ENCODE results near the gene AMOTL1.

The AMOTL1 gene

GRCh38 chr11:94767701-94768601 is at the start of gene AMOTL1:
Gene AMOTL1 (plus strand): TSS chr11:94768356. CDS start chr11:94768512, 156 bp downstream.
- DNase-seq: peak; percentile 65

- no peak for DNase-seq
These were observed 48.3 kb upstream of the AMOTL1 start for GRCh38 chr11:94719876-94720275.

- DNase-seq: no peak
These were observed 46.4 kb upstream of the AMOTL1 start for GRCh38 chr11:94721565-94722292.

GRCh38 chr11:94722735-94723134 is 45.4 kb upstream of the AMOTL1 start:
- DNase-seq: no peak

- no peak for DNase-seq
These were observed 43.1 kb upstream of the AMOTL1 start for GRCh38 chr11:94725097-94725496.

GRCh38 chr11:94727819-94728218 is 40.3 kb upstream of the AMOTL1 start:
- no peak for DNase-seq

- no peak for DNase-seq
These were observed 39.6 kb upstream of the AMOTL1 start for GRCh38 chr11:94728541-94728940.

GRCh38 chr11:94728966-94729751 is 39.0 kb upstream of the AMOTL1 start:
- DNase-seq: no peak

GRCh38 chr11:94730153-94730552 is 38.0 kb upstream of the AMOTL1 start:
- no peak for DNase-seq

- no peak for DNase-seq
These were observed 36.1 kb upstream of the AMOTL1 start for GRCh38 chr11:94731880-94732601.

- DNase-seq: no peak
These were observed 35.4 kb upstream of the AMOTL1 start for GRCh38 chr11:94732617-94733281.

- no peak for DNase-seq
These were observed 33.4 kb upstream of the AMOTL1 start for GRCh38 chr11:94734563-94735275.

- DNase-seq: no peak
These were observed 32.2 kb upstream of the AMOTL1 start for GRCh38 chr11:94735907-94736306.

GRCh38 chr11:94737171-94737611 is 31.0 kb upstream of the AMOTL1 start:
- DNase-seq: no peak

- no peak for DNase-seq
These were observed 29.4 kb upstream of the AMOTL1 start for GRCh38 chr11:94738746-94739145.

- DNase-seq: no peak
These were observed 28.8 kb upstream of the AMOTL1 start for GRCh38 chr11:94739331-94739730.

GRCh38 chr11:94740083-94741021 is 27.8 kb upstream of the AMOTL1 start:
- no peak for DNase-seq

GRCh38 chr11:94741022-94741679 is 27.0 kb upstream of the AMOTL1 start:
- DNase-seq: peak; percentile 19

- DNase-seq: no peak
These were observed 25.5 kb upstream of the AMOTL1 start for GRCh38 chr11:94742665-94743064.

All from NCI-H2107 (cell line).